ACC112 (cell line): ENCODE measurements around the gene AGBL2.
"Not testable (repeated sequence)": the region's sequence is repeated elsewhere in the genome, so short reads cannot be mapped to it uniquely, and the experiment has no call there.

Source experiments
- H2AFZ ChIP-seq: fragments of 200-600 bp; sonication (generic); one replicate; pipeline ENCODE4 v1.6.0; 2017; ENCODE audit warnings: antibody characterized with exemption, low read length; ENCODE audit not compliant: unreplicated experiment
- H3K27ac ChIP-seq: fragments of 200-600 bp; sonication (generic); 2 replicates; pipeline ENCODE4 v1.5.1; 2014; ENCODE audit warnings: low read depth, mild to moderate bottlenecking, antibody characterized with exemption, low read length, moderate library complexity
- H3K27me3 ChIP-seq: fragments of 200-600 bp; sonication (generic); 2 replicates; pipeline ENCODE4 v1.6.1; 2014; ENCODE audit warnings: mild to moderate bottlenecking, antibody characterized with exemption, low read length, moderate library complexity, mixed read lengths; ENCODE audit not compliant: insufficient read depth
- H3K36me3 ChIP-seq: fragments of 200-600 bp; sonication (generic); 2 replicates; pipeline ENCODE4 v1.6.1; 2016; ENCODE audit warnings: mild to moderate bottlenecking, antibody characterized with exemption, low read length, moderate library complexity, mixed read lengths; ENCODE audit not compliant: insufficient read depth
- H3K4me1 ChIP-seq: fragments of 200-600 bp; sonication (generic); one replicate; pipeline ENCODE4 v1.6.1; 2016; ENCODE audit warnings: low read length, mixed read lengths; ENCODE audit not compliant: insufficient read depth, unreplicated experiment, control insufficient read depth
- H3K4me3 ChIP-seq: fragments of 200-600 bp; sonication (generic); 2 replicates; pipeline ENCODE4 v1.5.1; 2014; ENCODE audit warnings: mild to moderate bottlenecking, low read depth, low read length
- H3K79me2 ChIP-seq: fragments of 200-600 bp; sonication (generic); one replicate; pipeline ENCODE4 v1.6.0; 2016; ENCODE audit warnings: low read length; ENCODE audit not compliant: control insufficient read depth, unreplicated experiment, insufficient read depth

The AGBL2 gene

DNA sequence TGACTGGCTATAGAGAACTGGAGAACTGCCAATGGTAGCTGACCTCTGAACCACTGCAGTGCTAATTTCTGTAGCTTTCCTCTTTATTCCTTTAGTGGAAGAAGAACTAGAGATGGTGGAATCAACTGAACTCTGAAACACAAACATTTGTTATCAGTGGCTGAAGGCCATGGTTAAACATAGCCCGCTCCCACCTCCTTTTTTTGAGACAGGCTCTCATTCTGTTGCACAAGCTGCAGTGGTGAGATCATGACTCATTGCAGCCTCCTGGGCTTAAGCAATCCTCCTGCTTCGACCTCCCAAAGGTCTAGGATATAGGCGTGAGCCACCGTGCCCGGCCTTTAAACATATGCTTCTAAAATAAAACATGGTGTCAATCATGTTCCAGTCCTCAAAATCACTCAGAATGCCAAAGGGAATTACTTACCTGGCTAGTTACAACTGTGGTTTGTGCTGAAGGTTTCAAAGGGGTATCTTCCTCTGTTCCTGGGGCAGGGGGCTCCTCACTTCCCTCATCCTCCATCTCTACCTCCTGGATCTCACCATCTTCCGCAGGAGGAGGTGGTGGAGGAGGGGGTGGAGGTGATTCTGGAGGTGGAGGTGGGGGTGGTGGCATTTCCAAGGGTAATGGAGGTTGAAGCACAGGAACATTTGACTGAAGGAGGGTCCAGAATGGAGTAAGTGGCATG is 9.0 kb upstream of the AGBL2 start:
- H3K27ac ChIP-seq = 0 out of 2 replicates have a peak overlapping the region, but pooled peaks have one; percentile 0
- no peaks in the 10 kb centered on the region for H3K27me3 ChIP-seq
- H3K4me1 ChIP-seq = no peaks in the 10 kb centered on the region
- H3K79me2 ChIP-seq = no peaks in the 10 kb centered on the region
- H3K36me3 ChIP-seq = peaks cover 42% of the 10 kb centered on the region
- H2AFZ ChIP-seq = no peak overlapping the region
- H3K4me3 ChIP-seq = no peak overlapping the region

DNA sequence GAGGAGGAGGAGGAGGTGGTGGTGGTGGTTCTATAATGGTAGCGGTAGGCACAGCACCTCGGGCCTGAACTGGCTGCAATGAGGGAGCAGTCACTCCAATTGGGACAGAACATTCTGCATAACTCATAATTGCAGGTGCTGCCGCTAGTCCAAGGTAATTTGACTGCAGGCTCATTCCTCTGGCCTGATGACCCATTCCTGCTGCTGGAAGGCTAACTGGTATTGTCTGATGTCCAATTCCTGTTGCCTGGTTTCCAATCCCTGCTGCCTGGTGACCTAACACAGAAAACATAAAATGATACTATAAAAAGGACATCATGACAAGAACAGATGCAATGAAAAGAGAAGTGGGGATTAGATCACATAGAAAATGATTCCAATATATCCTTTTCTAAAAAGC is 7.9 kb upstream of the AGBL2 start:
- Histone ChIP-seq H3K4me1 (no peaks in the 10 kb centered on the region), H3K36me3 (peaks cover 45% of the 10 kb centered on the region), H3K79me2 (no peaks in the 10 kb centered on the region), H3K4me3 (no peak overlapping the region), H2AFZ (no peak overlapping the region), H3K27ac (no peak overlapping the region), H3K27me3 (no peaks in the 10 kb centered on the region)

DNA sequence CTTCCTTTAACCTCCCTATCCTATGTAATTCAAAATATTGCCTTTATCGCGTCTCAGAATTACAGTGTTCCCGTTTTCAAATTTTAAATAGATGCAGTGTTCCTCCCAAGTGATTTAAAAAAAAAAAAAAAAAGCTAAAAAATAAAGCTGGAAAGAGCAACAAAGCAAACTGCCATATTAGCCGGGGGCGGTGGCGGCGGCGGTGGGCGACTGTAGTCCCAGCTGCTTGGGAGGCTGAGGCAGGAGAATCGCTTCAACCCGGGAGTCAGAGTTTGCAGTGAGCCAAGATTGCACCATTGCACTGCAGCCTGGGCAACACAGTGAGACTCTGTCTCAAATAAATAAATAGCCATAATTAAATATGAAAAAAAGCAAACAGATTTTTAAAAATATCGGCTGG is 5.5 kb upstream of the AGBL2 start:
- Histone ChIP-seq H2AFZ (no peak overlapping the region), H3K27me3 (no peaks in the 10 kb centered on the region), H3K79me2 (no peaks in the 10 kb centered on the region), H3K4me3 (no peak overlapping the region), H3K27ac (no peak overlapping the region), H3K36me3 (peaks cover 52% of the 10 kb centered on the region), H3K4me1 (no peaks in the 10 kb centered on the region)

DNA sequence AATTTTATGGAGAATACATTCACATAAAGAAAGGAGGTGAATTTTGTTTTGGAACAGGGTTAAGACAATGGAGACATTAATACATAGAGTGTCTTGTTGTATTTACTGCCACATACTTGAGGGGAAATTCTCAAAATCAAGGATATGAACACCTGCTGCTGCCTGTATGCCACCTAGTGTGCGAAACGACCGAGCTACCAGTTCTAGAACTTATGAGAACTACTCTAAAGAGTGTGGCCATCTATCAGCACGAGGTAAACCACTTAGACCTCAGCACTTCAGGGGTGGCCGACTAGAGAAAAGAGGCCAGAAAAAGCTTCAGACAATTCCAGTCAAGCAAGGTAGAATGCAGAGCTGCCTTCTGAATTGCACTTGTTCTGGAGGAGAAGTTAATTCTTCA is 1.5 kb upstream of the AGBL2 start:
- Histone ChIP-seq H3K79me2 (no peaks in the 10 kb centered on the region), H3K36me3 (peaks cover 28% of the 10 kb centered on the region), H3K4me3 (no peak overlapping the region), H2AFZ (no peak overlapping the region), H3K4me1 (peaks cover 8% of the 10 kb centered on the region), H3K27me3 (no peaks in the 10 kb centered on the region), H3K27ac (peak overlapping the region; percentile 6; the same call in 1 of the 2 replicates)

DNA sequence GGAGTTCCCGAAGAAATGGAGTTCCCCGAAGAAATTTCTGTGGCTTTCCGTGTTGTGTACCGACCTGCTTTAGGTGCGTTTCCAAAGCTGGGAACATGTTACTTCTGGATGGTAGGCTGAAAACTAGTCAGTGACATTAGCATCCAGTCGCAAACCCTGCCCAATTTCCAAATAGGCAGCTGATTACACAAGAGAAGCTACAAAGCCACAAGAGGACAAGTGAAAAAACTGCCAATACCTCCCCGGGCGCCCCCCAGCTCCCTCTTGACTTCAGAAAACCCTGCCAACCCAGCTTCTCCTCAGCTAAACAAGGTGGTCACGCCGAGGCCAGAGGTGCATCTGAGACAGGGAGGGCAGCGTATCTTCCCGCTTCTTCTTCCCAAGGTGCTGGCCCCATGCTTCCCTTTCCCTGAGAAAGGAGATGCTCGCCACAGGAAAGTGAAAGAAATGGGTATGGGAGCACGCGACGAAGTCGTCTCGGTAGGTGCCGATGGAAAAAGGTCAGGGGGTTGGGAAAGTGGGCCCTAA is 551 bp downstream of the AGBL2 start:
- H3K27ac ChIP-seq = peak overlapping the region; percentile 60; the same call in 1 of the 2 replicates
- no peaks in the 10 kb centered on the region for H3K79me2 ChIP-seq
- peak overlapping the region; percentile 92 for H3K4me3 ChIP-seq
- H3K27me3 ChIP-seq = no peaks in the 10 kb centered on the region
- peaks cover 19% of the 10 kb centered on the region for H3K36me3 ChIP-seq
- H2AFZ ChIP-seq = peak overlapping the region; percentile 67
- peaks cover 8% of the 10 kb centered on the region for H3K4me1 ChIP-seq

DNA sequence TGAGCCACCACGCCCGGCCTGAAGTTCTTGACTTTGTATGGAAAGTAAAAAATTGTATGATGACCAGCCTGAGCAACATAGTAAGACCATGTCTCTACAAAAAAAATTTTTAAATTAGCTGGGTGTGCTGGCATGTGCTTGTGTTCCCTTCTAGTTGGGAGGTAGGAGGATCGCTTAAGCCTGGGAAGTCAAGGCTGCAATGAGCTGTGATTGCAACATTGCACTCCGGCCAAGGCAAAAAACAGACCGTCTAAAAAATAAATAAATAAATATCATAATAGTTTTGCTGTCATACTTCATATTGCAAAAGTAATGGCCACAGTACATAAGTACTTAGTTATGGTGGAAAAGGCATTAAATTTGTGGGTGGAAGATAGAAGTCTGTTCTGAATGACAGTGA is 3.4 kb downstream of the AGBL2 start:
- H3K36me3 ChIP-seq = peaks cover 10% of the 10 kb centered on the region
- H3K27me3 ChIP-seq = no peaks in the 10 kb centered on the region
- no peak overlapping the region for H3K4me3 ChIP-seq
- H3K4me1 ChIP-seq = peaks cover 8% of the 10 kb centered on the region
- no peak overlapping the region for H3K27ac ChIP-seq
- H2AFZ ChIP-seq = no peak overlapping the region
- H3K79me2 ChIP-seq = no peaks in the 10 kb centered on the region

DNA sequence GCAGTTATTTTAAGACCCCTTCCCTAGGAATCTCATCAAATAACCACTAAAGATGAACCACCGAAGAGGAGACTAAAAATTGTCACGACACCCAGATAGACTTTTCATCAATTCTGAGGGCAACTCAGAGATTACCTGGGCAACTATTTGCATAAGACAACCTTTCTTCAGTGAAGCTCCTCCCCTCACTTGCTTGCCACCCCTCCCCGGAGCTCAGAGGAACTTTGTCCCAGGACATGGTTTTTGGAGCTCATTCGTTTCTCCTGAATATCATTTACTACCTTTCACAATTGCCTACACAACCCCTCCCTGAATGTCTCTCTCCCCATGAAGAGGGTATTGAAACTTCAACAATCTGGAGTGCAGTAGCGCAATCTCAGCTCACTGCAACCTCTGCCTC is 3.9 kb downstream of the AGBL2 start:
- Histone ChIP-seq H3K79me2 (no peaks in the 10 kb centered on the region), H2AFZ (no peak overlapping the region), H3K4me3 (no peak overlapping the region), H3K4me1 (peaks cover 8% of the 10 kb centered on the region), H3K36me3 (peaks cover 4% of the 10 kb centered on the region; the same call in 1 of the 2 replicates), H3K27ac (no peak overlapping the region), H3K27me3 (no peaks in the 10 kb centered on the region)

DNA sequence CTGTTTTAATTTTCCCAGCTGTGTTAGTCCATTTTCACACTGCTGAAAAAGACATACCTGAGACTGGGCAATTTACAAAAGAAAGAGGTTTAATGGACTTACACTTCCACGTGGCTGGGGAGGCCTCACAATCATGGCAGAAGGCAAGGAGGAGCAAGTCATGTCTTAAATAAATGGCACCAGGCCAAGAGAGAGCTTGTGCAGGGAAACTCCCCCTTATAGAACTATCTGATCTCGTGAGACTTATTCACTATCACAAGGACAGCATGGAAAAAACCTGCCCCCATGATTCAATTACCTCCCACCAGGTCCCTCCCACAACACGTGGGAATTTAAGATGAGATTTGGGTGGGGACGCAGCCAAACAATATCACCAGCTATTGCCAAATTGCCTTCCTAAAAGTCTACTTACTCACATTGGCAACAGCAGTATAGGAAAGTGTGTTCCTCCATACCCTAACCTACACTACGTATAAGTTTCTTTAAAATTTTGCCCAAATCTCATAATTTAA is 7.8 kb downstream of the AGBL2 start:
- H3K27me3 ChIP-seq, H3K79me2 ChIP-seq, H3K4me1 ChIP-seq, H3K4me3 ChIP-seq, H2AFZ ChIP-seq, H3K36me3 ChIP-seq, H3K27ac ChIP-seq: not testable (repeated sequence)

DNA sequence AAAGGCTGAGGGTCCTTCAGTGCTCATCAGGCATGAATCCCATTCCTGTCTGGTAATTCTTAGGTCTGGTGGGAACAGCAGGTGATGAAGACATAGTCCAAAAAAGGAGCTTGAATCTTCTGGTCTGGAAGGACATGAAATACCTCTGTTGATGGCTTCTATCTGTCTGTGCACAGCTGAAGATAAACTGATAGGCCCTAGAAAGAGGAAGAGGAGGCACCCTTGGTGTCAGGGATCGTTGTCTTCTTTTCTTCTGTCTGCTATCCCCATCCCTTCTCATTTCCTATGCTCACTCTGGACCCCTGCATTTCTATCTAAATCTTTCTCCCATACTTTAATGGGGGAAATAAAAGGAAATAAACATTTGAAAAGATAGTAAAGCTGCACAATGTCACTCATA is 9.4 kb downstream of the AGBL2 start:
- no peaks in the 10 kb centered on the region for H3K27me3 ChIP-seq
- 0 out of 2 replicates have a peak, but pooled peaks cover 2% of the 10 kb centered on the region for H3K36me3 ChIP-seq
- H3K4me3 ChIP-seq = no peak overlapping the region
- H3K4me1 ChIP-seq = no peaks in the 10 kb centered on the region
- no peak overlapping the region for H3K27ac ChIP-seq
- no peaks in the 10 kb centered on the region for H3K79me2 ChIP-seq
- no peak overlapping the region for H2AFZ ChIP-seq

DNA sequence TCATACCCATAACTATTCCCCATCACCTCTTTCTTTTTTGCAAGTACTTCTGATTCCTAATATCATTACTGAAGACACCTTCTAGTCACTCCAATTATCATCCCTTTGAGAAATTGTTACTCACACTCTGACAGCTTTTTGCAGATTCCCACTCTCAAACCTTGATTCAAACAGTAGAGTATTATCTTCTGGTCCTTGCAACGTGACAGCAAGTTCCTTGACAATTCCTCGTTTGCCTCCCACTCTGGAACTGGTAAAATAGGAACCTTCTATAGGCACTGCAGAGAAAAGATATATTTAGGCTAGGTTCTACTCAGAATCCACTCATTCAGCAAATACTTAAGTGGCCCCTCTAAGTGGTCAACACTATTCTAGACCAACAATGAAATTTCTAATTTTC is 23.2 kb downstream of the AGBL2 start:
- Histone ChIP-seq H2AFZ (no peak overlapping the region), H3K4me1 (no peaks in the 10 kb centered on the region), H3K36me3 (no peaks in the 10 kb centered on the region), H3K27me3 (no peaks in the 10 kb centered on the region), H3K4me3 (no peak overlapping the region), H3K79me2 (no peaks in the 10 kb centered on the region), H3K27ac (no peak overlapping the region)

DNA sequence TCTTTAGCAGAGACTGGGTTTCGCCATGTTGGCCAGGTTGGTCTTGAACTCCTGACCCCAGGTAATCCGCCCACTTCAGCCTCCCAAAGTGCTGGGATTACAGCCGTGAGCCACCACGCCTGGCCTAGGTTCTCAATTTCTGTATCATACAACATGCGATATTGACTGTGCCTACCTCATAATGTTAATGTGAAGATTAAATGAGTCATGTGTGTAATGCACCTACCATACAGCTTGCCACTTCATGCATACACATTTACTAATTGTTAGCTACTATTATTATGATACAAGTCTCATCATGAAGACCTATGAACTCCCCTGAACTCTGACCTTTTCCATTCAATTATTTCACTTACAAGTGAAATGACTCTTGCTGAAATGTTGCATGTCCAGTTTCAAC is 25.7 kb downstream of the AGBL2 start:
- Histone ChIP-seq H3K27ac (no peak overlapping the region), H2AFZ (no peak overlapping the region), H3K27me3 (no peaks in the 10 kb centered on the region), H3K36me3 (no peaks in the 10 kb centered on the region), H3K4me1 (no peaks in the 10 kb centered on the region), H3K4me3 (no peak overlapping the region), H3K79me2 (no peaks in the 10 kb centered on the region)
